CD14-positive monocyte (primary cell): ENCODE results near the gene SLMAP. TPM values are rescaled to one million over a fixed set of nuclear protein-coding genes. Genes with fewer than 3 reads are reported as not detected.

Experiments
- DNase-seq, 3 donors: peaks; one replicate each; pipeline ENCODE4 v3.0.0-alpha.2; 2011 to 2022
- H2AFZ ChIP-seq: 2 replicates; pipeline ENCODE4 v1.6.0; 2012; ENCODE audit warnings: mild to moderate bottlenecking, low read depth, low read length, inconsistent platforms; ENCODE audit not compliant: insufficient read depth, poor library complexity, severe bottlenecking
- H3K27ac ChIP-seq, 2 donors: 1 replicate in 1 of 2; 2 replicates in 1 of 2; pipeline ENCODE4 v1.5.1; 2012 to 2013; ENCODE audit warnings: low read length in 2 of 2, control low read depth in 1 of 2, inconsistent platforms in 1 of 2, low read depth in 1 of 2, mild to moderate bottlenecking in 1 of 2
- H3K27me3 ChIP-seq, 2 donors: one replicate each; pipeline versions ENCODE4 v1.6.0 to v1.6.1; 2011 to 2013; ENCODE audit warnings: low read length in 2 of 2; ENCODE audit not compliant: control insufficient read depth in 2 of 2, insufficient read depth in 2 of 2
- H3K36me3 ChIP-seq, 2 donors: replicated peaks in 1 of 2; 1 replicate in 1 of 2; 2 replicates in 1 of 2; pipeline versions ENCODE4 v1.5.1 to v1.6.1; 2012 to 2013; ENCODE audit warnings: low read length in 2 of 2, control low read depth in 1 of 2, inconsistent platforms in 1 of 2, mild to moderate bottlenecking in 1 of 2; ENCODE audit not compliant: insufficient read depth in 2 of 2, control insufficient read depth in 1 of 2
- H3K4me1 ChIP-seq, 2 donors: 1 replicate in 1 of 2; 2 replicates in 1 of 2; pipeline versions ENCODE4 v1.5.1 to v1.6.1; 2012 to 2013; ENCODE audit warnings: low read length in 2 of 2, control low read depth in 1 of 2, inconsistent platforms in 1 of 2, mild to moderate bottlenecking in 1 of 2, moderate library complexity in 1 of 2; ENCODE audit not compliant: insufficient read depth in 2 of 2, control insufficient read depth in 1 of 2
- H3K4me2 ChIP-seq: replicated peaks from 2 replicates; pipeline ENCODE3; 2012; ENCODE audit warnings: low read length, moderate library complexity, mild to moderate bottlenecking; ENCODE audit not compliant: poor library complexity, severe bottlenecking; ENCODE audit errors: extremely low read depth
- H3K4me3 ChIP-seq, 3 experiments: fragments of 200-600 bp in 1 of 3; sonication (generic) in 1 of 3; replicated peaks in 1 of 3; 1 replicate in 2 of 3; 2 replicates in 1 of 3; pipeline ENCODE4 v1.5.1; 2011 to 2013; ENCODE audit warnings: low read length in 3 of 3, mild to moderate bottlenecking in 3 of 3, control low read depth in 2 of 3, low read depth in 2 of 3, inconsistent platforms in 1 of 3, moderate library complexity in 1 of 3
- H3K79me2 ChIP-seq: 2 replicates; pipeline ENCODE4 v1.6.0; 2012; ENCODE audit warnings: mild to moderate bottlenecking, control low read depth, inconsistent platforms, low read length, moderate library complexity; ENCODE audit not compliant: insufficient read depth
- H3K9ac ChIP-seq: 2 replicates; pipeline ENCODE4 v1.6.0; 2017; ENCODE audit warnings: low read length, mild to moderate bottlenecking; ENCODE audit not compliant: insufficient read depth, poor library complexity, severe bottlenecking
- H3K9me3 ChIP-seq, 2 donors: replicated peaks in 1 of 2; 1 replicate in 1 of 2; 2 replicates in 1 of 2; pipeline versions ENCODE4 v1.5.1 to v1.6.1; 2012 to 2013; ENCODE audit warnings: low read length in 2 of 2, control low read depth in 1 of 2; ENCODE audit not compliant: control insufficient read depth in 1 of 2, insufficient read depth in 1 of 2
- H4K20me1 ChIP-seq: 2 replicates; pipeline ENCODE4 v1.6.0; 2012; ENCODE audit warnings: mild to moderate bottlenecking, low read length, control low read depth, moderate library complexity; ENCODE audit not compliant: insufficient read depth
- H3K27ac Mint-ChIP-seq, 7 donors: one replicate each; pipeline ENCODE4 v1.8.0; 2020; ENCODE audit warnings: mild to moderate bottlenecking in 7 of 7, mixed read lengths in 7 of 7, moderate library complexity in 6 of 7, inconsistent platforms in 2 of 7
- H3K27me3 Mint-ChIP-seq, 3 donors: one replicate each; pipeline ENCODE4 v1.8.0; 2021 to 2022; ENCODE audit warnings: low read depth in 3 of 3, mild to moderate bottlenecking in 3 of 3, mixed read lengths in 3 of 3, moderate library complexity in 3 of 3, inconsistent platforms in 1 of 3
- H3K36me3 Mint-ChIP-seq, 2 donors: one replicate each; pipeline ENCODE4 v1.8.0; 2020; ENCODE audit warnings: mixed read lengths in 2 of 2, inconsistent platforms in 1 of 2, mild to moderate bottlenecking in 1 of 2
- H3K4me1 Mint-ChIP-seq: one replicate; pipeline ENCODE4 v1.8.0; 2020; ENCODE audit warnings: mild to moderate bottlenecking, mixed read lengths
- H3K4me3 Mint-ChIP-seq, 2 donors: one replicate each; pipeline ENCODE4 v1.8.0; 2020; ENCODE audit warnings: mild to moderate bottlenecking in 2 of 2, mixed read lengths in 2 of 2, moderate library complexity in 1 of 2
- H3K9me3 Mint-ChIP-seq, 7 donors: one replicate each; pipeline ENCODE4 v1.8.0; 2020 to 2022; ENCODE audit warnings: mixed read lengths in 7 of 7, mild to moderate bottlenecking in 6 of 7, moderate library complexity in 6 of 7, inconsistent platforms in 2 of 7
- whole genome bisulfite sequencing: methylation state at CpG from one replicate; pipeline ENCODE4 v1.1.5; 2013; ENCODE audit warnings: missing lambda C conversion rate; ENCODE audit not compliant: insufficient coverage; 5-methylcytosine and 5-hydroxymethylcytosine counted together
- intact Hi-C, 2 donors: fragments of 100-400 bp; cut with micrococcal nuclease; formaldehyde crosslinking; loops; one replicate each; pipeline versions ENCODE4 v1.15.0 to v1.15.1; 2023
- polyA plus RNA-seq, 3 donors: library from polyadenylated mRNA; depleted of rRNA in 1 of 3; unstranded in 2 of 3; stranded (reverse) in 1 of 3; fragments of 300-500 nt in 2 of 3; fragments of >200 nt in 1 of 3; fragmentation: Illumina TruSeq in 2 of 3; gene quantifications; 1 replicate in 2 of 3; 2 replicates in 1 of 3; pipeline ENCODE4 v1.2.3, GENCODE V29; 2012 to 2021
- TF ChIP-seq, protein P1 (sequence below): fragments of 200-600 bp; IDR thresholded peaks from one replicate; pipeline ENCODE4 v1.8.0; 2022; ENCODE audit warnings: antibody characterized with exemption, mild to moderate bottlenecking

SLMAP gene
- polyA plus RNA-seq, 3 donors, result 12.3 to 17.6 (median 16.1) TPM

DNA sequence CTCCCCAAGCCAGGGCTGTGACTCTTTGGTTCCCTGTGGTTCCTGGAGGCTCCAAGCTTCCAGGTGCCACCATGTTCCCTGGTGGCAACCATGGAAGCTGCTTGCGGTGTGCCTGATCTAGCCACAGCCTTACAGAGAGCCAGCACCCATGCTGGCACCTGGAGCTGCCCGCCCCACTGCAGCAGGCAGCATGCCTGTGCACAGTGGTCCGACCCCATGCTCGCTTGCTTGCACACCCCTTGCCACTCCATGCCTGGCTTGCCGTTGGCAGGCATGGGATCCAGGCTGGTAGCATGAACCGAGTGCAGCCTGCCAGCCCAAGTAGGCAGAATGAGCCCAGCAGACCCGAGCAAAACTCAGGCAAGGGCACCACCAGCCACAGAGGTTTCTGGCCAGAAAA lies 53.9 kb downstream of the SLMAP start:
- intact Hi-C loops, result no loop called here
- peak overlapping the region in 1 of 7 donors; percentile 6 for H3K27ac Mint-ChIP-seq

GRCh38 chr3:57810471-57811137 lies 54.5 kb downstream of the SLMAP start:
- no peak overlapping the region for H3K4me3 Mint-ChIP-seq
- Histone ChIP-seq H3K27me3 (no peaks in the 10 kb centered on the region), H3K36me3 (peaks cover 0 to 6% of the 10 kb centered on the region in 2 donors), H3K27ac (no peak overlapping the region), H3K9ac (no peak overlapping the region), H3K4me3 (no peak overlapping the region), H4K20me1 (peaks cover 77% of the 10 kb centered on the region), H2AFZ (no peak overlapping the region), H3K4me1 (peaks cover 0 to 11% of the 10 kb centered on the region in 2 donors), H3K79me2 (peaks cover 95% of the 10 kb centered on the region), H3K4me2 (no peak overlapping the region), H3K9me3 (peaks cover 0 to 4% of the 10 kb centered on the region in 2 donors)
- peak overlapping the region in 1 of 7 donors; percentile 23 for H3K27ac Mint-ChIP-seq
- H3K9me3 Mint-ChIP-seq, result peaks cover 0 to 8% (median 2%) of the 10 kb centered on the region in 7 donors
- H3K36me3 Mint-ChIP-seq, result peaks cover 6 to 7% of the 10 kb centered on the region in 2 donors
- H3K4me1 Mint-ChIP-seq, result peaks cover 16% of the 10 kb centered on the region
- TF ChIP-seq, protein P1, sequence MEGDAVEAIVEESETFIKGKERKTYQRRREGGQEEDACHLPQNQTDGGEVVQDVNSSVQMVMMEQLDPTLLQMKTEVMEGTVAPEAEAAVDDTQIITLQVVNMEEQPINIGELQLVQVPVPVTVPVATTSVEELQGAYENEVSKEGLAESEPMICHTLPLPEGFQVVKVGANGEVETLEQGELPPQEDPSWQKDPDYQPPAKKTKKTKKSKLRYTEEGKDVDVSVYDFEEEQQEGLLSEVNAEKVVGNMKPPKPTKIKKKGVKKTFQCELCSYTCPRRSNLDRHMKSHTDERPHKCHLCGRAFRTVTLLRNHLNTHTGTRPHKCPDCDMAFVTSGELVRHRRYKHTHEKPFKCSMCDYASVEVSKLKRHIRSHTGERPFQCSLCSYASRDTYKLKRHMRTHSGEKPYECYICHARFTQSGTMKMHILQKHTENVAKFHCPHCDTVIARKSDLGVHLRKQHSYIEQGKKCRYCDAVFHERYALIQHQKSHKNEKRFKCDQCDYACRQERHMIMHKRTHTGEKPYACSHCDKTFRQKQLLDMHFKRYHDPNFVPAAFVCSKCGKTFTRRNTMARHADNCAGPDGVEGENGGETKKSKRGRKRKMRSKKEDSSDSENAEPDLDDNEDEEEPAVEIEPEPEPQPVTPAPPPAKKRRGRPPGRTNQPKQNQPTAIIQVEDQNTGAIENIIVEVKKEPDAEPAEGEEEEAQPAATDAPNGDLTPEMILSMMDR, result no peak
- WGBS, result 97% methylated on average over 8 of the region's 9 CpGs
- no peak for DNase-seq
- peaks cover 0 to 1% (median 0%) of the 10 kb centered on the region in 3 donors for H3K27me3 Mint-ChIP-seq
- intact Hi-C loops, result no loop called here

More for the DNA sequence above, 53.9 kb downstream of the SLMAP start:
- H3K36me3 Mint-ChIP-seq, result peaks cover 6 to 7% of the 10 kb centered on the region in 2 donors
- TF ChIP-seq, protein P1, result no peak
- no peak overlapping the region for H3K4me2 ChIP-seq
- H3K27me3 Mint-ChIP-seq, result peaks cover 0 to 1% (median 0%) of the 10 kb centered on the region in 3 donors
- peaks cover 17% of the 10 kb centered on the region for H3K4me1 Mint-ChIP-seq
- no peak overlapping the region for H2AFZ ChIP-seq
- peaks cover 0 to 4% of the 10 kb centered on the region in 2 donors for H3K9me3 ChIP-seq
- peaks cover 0 to 8% (median 2%) of the 10 kb centered on the region in 7 donors for H3K9me3 Mint-ChIP-seq
- H3K9ac ChIP-seq, result no peak overlapping the region
- no peak overlapping the region for H3K4me3 Mint-ChIP-seq
- no peak overlapping the region for H3K4me3 ChIP-seq
- H3K36me3 ChIP-seq, result peaks cover 0 to 6% of the 10 kb centered on the region in 2 donors
- no peak overlapping the region for H3K27ac ChIP-seq
- WGBS, result over 99% methylated on average over 7 of the region's 7 CpGs
- peaks cover 97% of the 10 kb centered on the region for H3K79me2 ChIP-seq
- peaks cover 0 to 12% of the 10 kb centered on the region in 2 donors for H3K4me1 ChIP-seq
- H3K27me3 ChIP-seq, result no peaks in the 10 kb centered on the region
- peaks cover 80% of the 10 kb centered on the region for H4K20me1 ChIP-seq
- DNase-seq, result no peak
